CD4-positive, alpha-beta T cell treated with Interleukin-17A for 4 hours (primary cell): ENCODE data around the gene RFC5.
"Not testable (repeated sequence)": the region's sequence is repeated elsewhere in the genome, so short reads cannot be mapped to it uniquely, and the experiment has no call there.

Experiments
- DNase-seq: peaks from one replicate; pipeline ENCODE4 v3.0.0-alpha.2; 2020; ENCODE audit warnings: mixed read lengths

RFC5 gene

GRCh38 chr12:118015944-118016343, 559 bp upstream of the RFC5 start:
- no peak for DNase-seq

- DNase-seq: no peak
Observed at GRCh38 chr12:118017926-118018325, 1.4 kb downstream of the RFC5 start.

GRCh38 chr12:118020036-118020435, 3.5 kb downstream of the RFC5 start:
- DNase-seq: no peak

- DNase-seq: not testable (repeated sequence)
Observed at GRCh38 chr12:118022097-118022727, 5.7 kb downstream of the RFC5 start.

- no peak for DNase-seq
Observed at GRCh38 chr12:118022728-118023109, 6.2 kb downstream of the RFC5 start.

- DNase-seq: no peak
Observed at GRCh38 chr12:118023301-118023860, 6.9 kb downstream of the RFC5 start.

GRCh38 chr12:118025168-118025567, 8.7 kb downstream of the RFC5 start:
- no peak for DNase-seq

- DNase-seq: no peak
Observed at GRCh38 chr12:118029166-118029565, 12.7 kb downstream of the RFC5 start.

GRCh38 chr12:118032188-118032587, 15.7 kb downstream of the RFC5 start:
- no peak for DNase-seq

GRCh38 chr12:118033323-118033722, 16.8 kb downstream of the RFC5 start:
- DNase-seq: no peak

GRCh38 chr12:118033902-118034301, 17.4 kb downstream of the RFC5 start:
- DNase-seq: no peak

- DNase-seq: no peak
Observed at GRCh38 chr12:118034429-118035189, 18.1 kb downstream of the RFC5 start.

- no peak for DNase-seq
Observed at GRCh38 chr12:118035190-118036041, 18.9 kb downstream of the RFC5 start.

GRCh38 chr12:118036672-118037411, 20.3 kb downstream of the RFC5 start:
- DNase-seq: no peak

- DNase-seq: no peak
Observed at GRCh38 chr12:118038137-118038536, 21.6 kb downstream of the RFC5 start.

- DNase-seq: no peak
Observed at GRCh38 chr12:118042091-118042490, 25.6 kb downstream of the RFC5 start.

GRCh38 chr12:118044075-118044474, 27.6 kb downstream of the RFC5 start:
- no peak for DNase-seq

- no peak for DNase-seq
Observed at GRCh38 chr12:118044577-118044976, 28.1 kb downstream of the RFC5 start.

GRCh38 chr12:118046430-118046829, 29.9 kb downstream of the RFC5 start:
- DNase-seq: no peak

- DNase-seq: no peak
Observed at GRCh38 chr12:118050972-118051910, 34.7 kb downstream of the RFC5 start.

- DNase-seq: no peak
Observed at GRCh38 chr12:118052324-118053070, 36.0 kb downstream of the RFC5 start.
